Neural cell (in vitro differentiated cells): ENCODE results near the gene SLC16A9. TPM values are rescaled to one million over a fixed set of nuclear protein-coding genes. Genes with fewer than 3 reads are reported as not detected.

Experiments
- H2AFZ ChIP-seq: fragments of 200-600, 300-800 bp; sonication (generic), shearing (Covaris generic); 2 replicates; pipeline ENCODE4 v1.6.0; 2014; ENCODE audit warnings: low read depth, mild to moderate bottlenecking, antibody characterized with exemption, low read length, moderate library complexity
- H3F3A ChIP-seq: fragments of 200-600 bp; shearing (Covaris generic); 2 replicates; pipeline ENCODE4 v1.6.1; 2016; ENCODE audit warnings: mild to moderate bottlenecking, moderate library complexity, mixed read lengths, antibody characterized with exemption, low read length; ENCODE audit not compliant: insufficient read depth, poor library complexity, severe bottlenecking
- H3K27ac ChIP-seq: fragments of 200-600, 300-800 bp; sonication (generic), shearing (Covaris generic); 2 replicates; pipeline ENCODE4 v1.5.1; 2014; ENCODE audit warnings: mild to moderate bottlenecking, low read length, moderate library complexity
- H3K27me3 ChIP-seq: fragments of 300-800, 200-600 bp; sonication (generic), shearing (Covaris generic); 2 replicates; pipeline ENCODE4 v1.6.0; 2014; ENCODE audit warnings: mild to moderate bottlenecking, low read depth, low read length, moderate library complexity; ENCODE audit not compliant: insufficient read depth
- H3K36me3 ChIP-seq: fragments of 300-800, 200-600 bp; sonication (generic), shearing (Covaris generic); 2 replicates; pipeline ENCODE4 v1.5.1; 2014; ENCODE audit warnings: mild to moderate bottlenecking, antibody characterized with exemption, low read length, moderate library complexity; ENCODE audit not compliant: insufficient read depth
- H3K4me2 ChIP-seq: fragments of 300-800, 200-600 bp; sonication (generic), shearing (Covaris generic); 2 replicates; pipeline ENCODE4 v1.6.0; 2014; ENCODE audit warnings: mild to moderate bottlenecking, low read length
- H3K4me3 ChIP-seq: fragments of 300-800, 200-600 bp; sonication (generic), shearing (Covaris generic); 2 replicates; pipeline ENCODE4 v1.5.1; 2014; ENCODE audit warnings: mild to moderate bottlenecking, low read length, moderate library complexity
- H3K79me2 ChIP-seq: fragments of 200-600 bp; shearing (Covaris generic); replicated peaks from 2 replicates; pipeline ENCODE4 v1.6.0; 2014; ENCODE audit warnings: mild to moderate bottlenecking, low read length, moderate library complexity; ENCODE audit not compliant: insufficient read depth
- H3K9ac ChIP-seq: fragments of 300-800, 200-600 bp; sonication (generic), shearing (Covaris generic); 2 replicates; pipeline ENCODE4 v1.6.1; 2016; ENCODE audit warnings: mild to moderate bottlenecking, low read length, mixed read lengths
- H3K9me2 ChIP-seq: fragments of 200-600 bp; shearing (Covaris generic); 2 replicates; pipeline ENCODE4 v1.6.1; 2016; ENCODE audit warnings: mild to moderate bottlenecking, low read length, mixed read lengths; ENCODE audit not compliant: insufficient read depth
- H3K9me3 ChIP-seq: fragments of 200-600, 300-800 bp; sonication (generic), shearing (Covaris generic); 2 replicates; pipeline ENCODE4 v1.6.1; 2016; ENCODE audit warnings: mild to moderate bottlenecking, mixed run types, low read length, moderate library complexity, mixed read lengths
- H4K20me1 ChIP-seq: fragments of 200-600 bp; shearing (Covaris generic); 2 replicates; pipeline ENCODE4 v1.6.1; 2016; ENCODE audit warnings: mild to moderate bottlenecking, mixed run types; ENCODE audit not compliant: insufficient read depth
- EP300 ChIP-seq: fragments of 450-650 bp; conservative IDR thresholded peaks from 2 replicates; pipeline ENCODE4 v1.6.1; 2014; ENCODE audit warnings: antibody characterized with exemption, mild to moderate bottlenecking, moderate library complexity; ENCODE audit not compliant: poor library complexity, severe bottlenecking
- EZH2 ChIP-seq: fragments of 200-600, 300-800 bp; shearing (Covaris generic), sonication (generic); IDR thresholded peaks from 2 replicates; pipeline ENCODE4 v1.6.1; 2014; ENCODE audit warnings: antibody characterized with exemption, low read length, borderline replicate concordance, mild to moderate bottlenecking; ENCODE audit not compliant: insufficient read depth, poor library complexity, severe bottlenecking
- MXI1 ChIP-seq: fragments of 450-650 bp; conservative IDR thresholded peaks from 2 replicates; pipeline ENCODE4 v1.6.1; 2014; ENCODE audit warnings: antibody characterized with exemption, mild to moderate bottlenecking; ENCODE audit not compliant: poor library complexity, severe bottlenecking
- POLR2AphosphoS5 ChIP-seq: IDR thresholded peaks from 2 replicates; pipeline ENCODE4 v1.6.1; 2012
- RAD21 ChIP-seq: fragments of 450-650 bp; conservative IDR thresholded peaks from 2 replicates; pipeline ENCODE4 v1.6.1; 2014; ENCODE audit warnings: antibody characterized with exemption, mild to moderate bottlenecking, moderate library complexity
- REST ChIP-seq: IDR thresholded peaks from 2 replicates; pipeline ENCODE4 v1.6.1; 2012; ENCODE audit warnings: borderline replicate concordance
- SMC3 ChIP-seq: fragments of 450-650 bp; conservative IDR thresholded peaks from 2 replicates; pipeline ENCODE4 v1.6.1; 2014; ENCODE audit warnings: antibody characterized with exemption, mild to moderate bottlenecking, moderate library complexity; ENCODE audit not compliant: poor library complexity
- TAF1 ChIP-seq: IDR thresholded peaks from 2 replicates; pipeline ENCODE4 v1.6.1; 2012; ENCODE audit warnings: low read depth
- polyA plus RNA-seq: library from polyadenylated mRNA; depleted of rRNA; stranded (reverse); fragments of >200 nt; gene quantifications from 2 replicates; pipeline ENCODE4 v1.2.3, GENCODE V29; 2014
- TF ChIP-seq, protein P1 (sequence below): fragments of 450-650 bp; IDR thresholded peaks from 2 replicates; pipeline ENCODE4 v1.5.1; 2014; ENCODE audit warnings: antibody characterized with exemption, mild to moderate bottlenecking, moderate library complexity; ENCODE audit not compliant: poor library complexity, severe bottlenecking

Gene SLC16A9
- polyA plus RNA-seq, 1 donor from 2014 or later, result 208 TPM

DNA sequence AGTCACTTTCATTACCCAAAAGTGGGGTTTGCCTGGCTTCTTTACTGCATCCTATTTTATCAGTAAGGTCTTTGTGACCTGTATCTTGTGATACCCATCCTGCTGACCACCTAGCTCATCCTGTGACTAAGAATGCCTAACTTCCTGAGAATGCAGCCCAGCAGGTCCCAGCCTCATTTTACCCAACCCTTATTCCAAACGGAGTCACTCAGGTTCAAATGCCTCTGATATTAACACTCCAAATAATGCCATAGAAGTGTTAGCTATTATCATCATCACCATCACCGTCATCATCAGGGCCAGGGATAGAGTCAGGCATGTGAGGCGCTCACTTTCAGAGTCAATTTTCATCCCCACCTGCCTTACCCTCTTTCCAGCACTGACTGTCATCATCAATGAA lies 85.5 kb downstream of the SLC16A9 start:
- no peaks in the 10 kb centered on the region for H3K79me2 ChIP-seq
- peaks cover 6% of the 10 kb centered on the region for H3F3A ChIP-seq
- H3K27me3 ChIP-seq, result no peaks in the 10 kb centered on the region
- H3K27ac ChIP-seq, result no peak overlapping the region
- H3K36me3 ChIP-seq, result no peaks in the 10 kb centered on the region
- no peak overlapping the region for H3K4me3 ChIP-seq
- H3K9me2 ChIP-seq, result no peaks in the 10 kb centered on the region
- H3K9me3 ChIP-seq, result no peaks in the 10 kb centered on the region
- H3K9ac ChIP-seq, result no peak overlapping the region
- no peaks in the 10 kb centered on the region for H4K20me1 ChIP-seq
- no peak overlapping the region for H2AFZ ChIP-seq
- TF ChIP-seq EP300, result no peak
- no peak for TF ChIP-seq TAF1
- TF ChIP-seq SMC3, result no peak
- TF ChIP-seq RAD21, result no peak
- no peak for TF ChIP-seq REST
- no peak for TF ChIP-seq EZH2
- TF ChIP-seq MXI1, result no peak
- TF ChIP-seq POLR2AphosphoS5, result no peak
- TF ChIP-seq, protein P1, sequence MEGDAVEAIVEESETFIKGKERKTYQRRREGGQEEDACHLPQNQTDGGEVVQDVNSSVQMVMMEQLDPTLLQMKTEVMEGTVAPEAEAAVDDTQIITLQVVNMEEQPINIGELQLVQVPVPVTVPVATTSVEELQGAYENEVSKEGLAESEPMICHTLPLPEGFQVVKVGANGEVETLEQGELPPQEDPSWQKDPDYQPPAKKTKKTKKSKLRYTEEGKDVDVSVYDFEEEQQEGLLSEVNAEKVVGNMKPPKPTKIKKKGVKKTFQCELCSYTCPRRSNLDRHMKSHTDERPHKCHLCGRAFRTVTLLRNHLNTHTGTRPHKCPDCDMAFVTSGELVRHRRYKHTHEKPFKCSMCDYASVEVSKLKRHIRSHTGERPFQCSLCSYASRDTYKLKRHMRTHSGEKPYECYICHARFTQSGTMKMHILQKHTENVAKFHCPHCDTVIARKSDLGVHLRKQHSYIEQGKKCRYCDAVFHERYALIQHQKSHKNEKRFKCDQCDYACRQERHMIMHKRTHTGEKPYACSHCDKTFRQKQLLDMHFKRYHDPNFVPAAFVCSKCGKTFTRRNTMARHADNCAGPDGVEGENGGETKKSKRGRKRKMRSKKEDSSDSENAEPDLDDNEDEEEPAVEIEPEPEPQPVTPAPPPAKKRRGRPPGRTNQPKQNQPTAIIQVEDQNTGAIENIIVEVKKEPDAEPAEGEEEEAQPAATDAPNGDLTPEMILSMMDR, result no peak
- no peak overlapping the region for H3K4me2 ChIP-seq

- Histone ChIP-seq H3K79me2 (no peaks in the 10 kb centered on the region), H3F3A (peaks cover 6% of the 10 kb centered on the region), H2AFZ (no peak overlapping the region), H3K27me3 (no peaks in the 10 kb centered on the region), H3K9ac (no peak overlapping the region), H3K4me2 (no peak overlapping the region), H3K36me3 (no peaks in the 10 kb centered on the region), H3K4me3 (no peak overlapping the region), H4K20me1 (no peaks in the 10 kb centered on the region), H3K9me3 (no peaks in the 10 kb centered on the region), H3K9me2 (no peaks in the 10 kb centered on the region), H3K27ac (no peak overlapping the region)
- TF ChIP-seq EP300 (no peak), SMC3 (no peak), POLR2AphosphoS5 (no peak), EZH2 (no peak), MXI1 (no peak), RAD21 (no peak), REST (no peak), TAF1 (no peak)
- TF ChIP-seq, protein P1, result no peak
These were observed 86.2 kb downstream of the SLC16A9 start for GRCh38 chr10:59623133-59624121.
